ENCODE results near the gene RAB26. TPM values are rescaled to one million over a fixed set of nuclear protein-coding genes. Genes with fewer than 3 reads are reported as not detected.

RAB26 gene
- total and polyA plus RNA-seq, 2 of the 13 experiments (the other 11 are each of a cell fraction or from before 2014, with no cell fraction given), result 0.86 to 3.6 TPM

GRCh38 chr16:2152695-2153506, 4.5 kb downstream of the RAB26 start (continued):
- TF ChIP-seq ARID3A (IDR thresholded peaks at IDR 0.05; ENCODE audit: low read depth, low read length) (no peak), ZNF7 (CRISPR knock-in tag; IDR thresholded peaks at IDR 0.05) (no peak), SOX13 (IDR thresholded peaks at IDR 0.05) (peak; percentile 13; the same call in 1 of the 2 replicates), SOX13 (CRISPR knock-in tag; conservative IDR thresholded peaks at IDR 0.05 in 1 of 2, IDR thresholded peaks at IDR 0.05 in 1 of 2) (no peak), SP140L (CRISPR knock-in tag; IDR thresholded peaks at IDR 0.05; ENCODE audit: borderline replicate concordance) (no peak), PITX1 (CRISPR knock-in tag; IDR thresholded peaks at IDR 0.05) (0 out of 2 replicates have a peak, but pooled peaks have one; percentile 50), FOSL2 (CRISPR knock-in tag; IDR thresholded peaks at IDR 0.05) (no peak), CENPX (CRISPR knock-in tag; IDR thresholded peaks at IDR 0.05) (no peak), CC2D1A (CRISPR knock-in tag; IDR thresholded peaks at IDR 0.05) (no peak), ZNF704 (CRISPR knock-in tag; IDR thresholded peaks at IDR 0.05; ENCODE audit: borderline replicate concordance) (no peak), MIXL1 (CRISPR knock-in tag; IDR thresholded peaks at IDR 0.05) (no peak), TFE3 (CRISPR knock-in tag; IDR thresholded peaks at IDR 0.05) (no peak), RARA (CRISPR knock-in tag; IDR thresholded peaks at IDR 0.05) (peak; percentile 57; the same call in 1 of the 2 replicates), ZBTB46 (CRISPR knock-in tag; IDR thresholded peaks at IDR 0.05; ENCODE audit: borderline replicate concordance) (no peak), IRF2 (CRISPR knock-in tag; IDR thresholded peaks at IDR 0.05) (no peak), ZSCAN12 (CRISPR knock-in tag; IDR thresholded peaks at IDR 0.05) (no peak), MAF1 (CRISPR knock-in tag; IDR thresholded peaks at IDR 0.05; ENCODE audit: borderline replicate concordance) (no peak), ETV5 (CRISPR knock-in tag; IDR thresholded peaks at IDR 0.05; ENCODE audit: borderline replicate concordance) (peak; percentile 35; the same call in 1 of the 2 replicates), RFX1 (IDR thresholded peaks at IDR 0.05) (no peak), ZNF280B (CRISPR knock-in tag; IDR thresholded peaks at IDR 0.05; ENCODE audit: borderline replicate concordance) (no peak; the same call in 1 of the 2 replicates), ZNF317 (CRISPR knock-in tag; IDR thresholded peaks at IDR 0.05) (0 out of 2 replicates have a peak, but pooled peaks have one; percentile 18), ZSCAN30 (CRISPR knock-in tag; IDR thresholded peaks at IDR 0.05) (no peak), HNRNPL (IDR thresholded peaks at IDR 0.05; ENCODE audit: low read depth, low read length) (peak; percentile 89)
